ENCODE data around the gene POLR3H.

DNA sequence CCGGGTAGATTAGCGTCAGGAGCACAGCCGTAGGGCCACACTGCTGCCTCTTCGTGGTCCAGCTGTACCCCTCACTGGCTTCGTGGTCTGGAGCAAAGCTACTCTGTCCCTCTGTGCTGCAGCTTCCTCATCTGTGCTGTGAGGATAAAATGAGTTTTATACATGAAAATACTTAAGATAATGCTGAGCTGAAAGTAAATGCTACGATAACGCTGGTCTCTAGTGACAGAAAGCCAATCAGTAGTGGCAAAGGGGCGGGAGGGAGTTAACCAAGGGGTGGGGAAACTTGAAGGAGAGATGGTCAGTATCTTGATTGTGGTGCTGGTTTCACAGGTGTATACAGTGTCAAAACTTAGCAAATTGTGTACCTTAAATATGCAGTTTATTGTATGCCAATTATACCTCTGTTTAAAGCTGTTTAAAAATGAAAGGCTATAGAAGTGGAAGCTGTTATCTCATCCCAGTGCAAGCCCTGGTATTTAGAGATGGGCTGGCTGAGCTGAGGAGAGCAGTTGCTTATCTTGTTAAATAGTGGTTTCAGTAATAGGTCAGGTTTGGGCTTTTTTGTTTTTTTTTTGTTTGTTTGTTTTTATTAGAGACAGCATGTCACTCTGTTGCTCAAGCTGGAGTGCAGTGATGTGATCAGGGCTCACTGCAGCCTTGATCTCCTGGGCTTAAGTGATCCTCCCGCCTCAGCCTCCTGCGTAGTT, 38.6 kb downstream of the POLR3H start:
- TF ChIP-seq, protein P1, sequence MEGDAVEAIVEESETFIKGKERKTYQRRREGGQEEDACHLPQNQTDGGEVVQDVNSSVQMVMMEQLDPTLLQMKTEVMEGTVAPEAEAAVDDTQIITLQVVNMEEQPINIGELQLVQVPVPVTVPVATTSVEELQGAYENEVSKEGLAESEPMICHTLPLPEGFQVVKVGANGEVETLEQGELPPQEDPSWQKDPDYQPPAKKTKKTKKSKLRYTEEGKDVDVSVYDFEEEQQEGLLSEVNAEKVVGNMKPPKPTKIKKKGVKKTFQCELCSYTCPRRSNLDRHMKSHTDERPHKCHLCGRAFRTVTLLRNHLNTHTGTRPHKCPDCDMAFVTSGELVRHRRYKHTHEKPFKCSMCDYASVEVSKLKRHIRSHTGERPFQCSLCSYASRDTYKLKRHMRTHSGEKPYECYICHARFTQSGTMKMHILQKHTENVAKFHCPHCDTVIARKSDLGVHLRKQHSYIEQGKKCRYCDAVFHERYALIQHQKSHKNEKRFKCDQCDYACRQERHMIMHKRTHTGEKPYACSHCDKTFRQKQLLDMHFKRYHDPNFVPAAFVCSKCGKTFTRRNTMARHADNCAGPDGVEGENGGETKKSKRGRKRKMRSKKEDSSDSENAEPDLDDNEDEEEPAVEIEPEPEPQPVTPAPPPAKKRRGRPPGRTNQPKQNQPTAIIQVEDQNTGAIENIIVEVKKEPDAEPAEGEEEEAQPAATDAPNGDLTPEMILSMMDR (conservative IDR thresholded peaks at IDR 0.05; ENCODE audit: low read depth, low read length), result no peak
- no peak for TF ChIP-seq EZH2 (IDR thresholded peaks at IDR 0.05; ENCODE audit: borderline replicate concordance, low read depth, low read length, poor library complexity, severe bottlenecking)

Data from A673 (cell line).